Suprapubic skin (tissue), 4 donors: ENCODE results near the gene MTAP. TPM values are rescaled to one million over a fixed set of nuclear protein-coding genes. Genes with fewer than 3 reads are reported as not detected.

ENCODE experiments used
- DNase-seq, 2 donors: peaks; one replicate each; pipeline ENCODE4 v3.0.0-alpha.2; 2019; ENCODE audit warnings: low spot score in 2 of 2
- H3K27ac ChIP-seq: fragments of 200-600 bp; sonication (generic); one replicate; pipeline ENCODE4 v1.5.1; 2019
- H3K27me3 ChIP-seq: fragments of 200-600 bp; sonication (generic); one replicate; pipeline ENCODE4 v1.5.1; 2019
- H3K36me3 ChIP-seq: fragments of 200-600 bp; sonication (generic); one replicate; pipeline ENCODE4 v1.5.1; 2019
- H3K4me1 ChIP-seq: fragments of 200-600 bp; sonication (generic); one replicate; pipeline ENCODE4 v1.5.1; 2019
- H3K4me3 ChIP-seq: fragments of 200-600 bp; sonication (generic); one replicate; pipeline ENCODE4 v1.5.1; 2019; ENCODE audit warnings: mild to moderate bottlenecking
- H3K9me3 ChIP-seq: fragments of 200-600 bp; sonication (generic); one replicate; pipeline ENCODE4 v1.5.1; 2019
- EP300 ChIP-seq: sonication (generic); formaldehyde crosslinking; IDR thresholded peaks from one replicate; pipeline ENCODE4 v1.6.1; 2017; ENCODE audit warnings: antibody characterized with exemption
- POLR2A ChIP-seq, 2 donors: fragments of 450-650 bp; IDR thresholded peaks; one replicate each; pipeline ENCODE4 v1.6.1; 2017; ENCODE audit warnings: antibody characterized with exemption in 2 of 2, mild to moderate bottlenecking in 2 of 2, moderate library complexity in 2 of 2
- POLR2AphosphoS5 ChIP-seq, 3 donors: sonication (generic); formaldehyde crosslinking; IDR thresholded peaks; one replicate each; pipeline ENCODE4 v1.6.1; 2017; ENCODE audit warnings: antibody characterized with exemption in 3 of 3
- WGBS: methylation state at CpG from one replicate; pipeline ENCODE4 v1.1.5; 2018; 5-methylcytosine and 5-hydroxymethylcytosine counted together
- total RNA-seq, 4 donors: library from RNA; depleted of rRNA; stranded (reverse); fragments of >200 nt; gene quantifications; one replicate each; pipeline ENCODE4 v1.1.0, GENCODE V29; 2016
- TF ChIP-seq, protein P1 (sequence below), 2 donors: fragments of 200-600 bp in 1 of 2; fragments of 450-650 bp in 1 of 2; sonication (generic) in 1 of 2; IDR thresholded peaks; one replicate each; pipeline ENCODE4 v1.5.1; 2016 to 2019; ENCODE audit warnings: antibody characterized with exemption in 2 of 2, mild to moderate bottlenecking in 1 of 2, moderate library complexity in 1 of 2

Gene MTAP
- total RNA-seq, 4 donors from 2014 or later = 15.2 to 24.9 (median 22.1) TPM

DNA sequence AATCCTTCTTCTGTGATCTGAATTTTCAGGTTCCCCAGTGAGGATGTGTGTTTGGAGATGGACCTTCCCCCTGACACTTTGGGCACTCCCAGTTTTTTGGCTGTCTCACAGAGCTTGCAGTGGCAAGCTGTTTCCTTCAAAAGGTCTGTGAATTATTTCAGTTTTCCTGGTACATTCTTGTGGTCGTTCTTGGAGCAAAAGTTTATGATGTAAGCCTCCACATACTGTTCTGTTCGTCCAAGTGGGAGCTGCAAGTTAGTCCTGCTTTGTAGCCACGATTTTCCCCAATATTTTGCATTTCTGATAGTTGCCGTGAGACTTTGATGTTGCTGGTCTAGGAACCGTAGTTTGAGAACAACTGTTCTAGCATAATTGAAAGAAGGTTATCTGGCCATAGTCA, 88.3 kb downstream of the MTAP start:
- Histone ChIP-seq H3K36me3 (peaks cover 15% of the 10 kb centered on the region), H3K27me3 (no peaks in the 10 kb centered on the region), H3K4me3 (no peak overlapping the region), H3K9me3 (peaks cover 19% of the 10 kb centered on the region), H3K4me1 (no peaks in the 10 kb centered on the region), H3K27ac (no peak overlapping the region)
- WGBS = 97% methylated on average over 5 of the region's 5 CpGs
- no peak for DNase-seq
- no peak for TF ChIP-seq POLR2A (IDR thresholded peaks at IDR 0.05)

DNA sequence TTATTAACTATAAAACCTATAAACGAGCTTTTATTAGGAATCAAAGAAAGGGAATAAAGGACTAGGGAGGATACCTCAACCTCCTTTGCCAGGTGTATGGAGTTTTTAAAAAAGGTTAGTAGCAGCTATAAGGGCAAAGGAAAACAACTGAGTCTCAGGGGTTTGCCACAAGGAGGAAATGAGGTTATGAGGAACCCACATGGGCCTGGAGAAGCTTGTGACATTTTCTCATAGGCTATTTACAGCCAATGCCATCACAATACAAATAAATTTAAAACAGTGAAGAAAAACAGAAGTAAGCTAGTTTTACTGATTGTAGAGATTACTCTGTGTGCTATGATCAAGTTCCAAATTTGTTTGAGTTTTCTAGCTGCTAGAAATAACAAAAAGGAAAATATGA, 99.1 kb downstream of the MTAP start:
- peaks cover 48% of the 10 kb centered on the region for H3K9me3 ChIP-seq
- 85% methylated on average over 1 of the region's 1 CpG for WGBS
- no peak for DNase-seq
- H3K4me1 ChIP-seq = no peaks in the 10 kb centered on the region
- H3K4me3 ChIP-seq = no peak overlapping the region
- no peak for TF ChIP-seq EP300
- TF ChIP-seq POLR2A (IDR thresholded peaks at IDR 0.05) = no peak
- TF ChIP-seq, protein P1, sequence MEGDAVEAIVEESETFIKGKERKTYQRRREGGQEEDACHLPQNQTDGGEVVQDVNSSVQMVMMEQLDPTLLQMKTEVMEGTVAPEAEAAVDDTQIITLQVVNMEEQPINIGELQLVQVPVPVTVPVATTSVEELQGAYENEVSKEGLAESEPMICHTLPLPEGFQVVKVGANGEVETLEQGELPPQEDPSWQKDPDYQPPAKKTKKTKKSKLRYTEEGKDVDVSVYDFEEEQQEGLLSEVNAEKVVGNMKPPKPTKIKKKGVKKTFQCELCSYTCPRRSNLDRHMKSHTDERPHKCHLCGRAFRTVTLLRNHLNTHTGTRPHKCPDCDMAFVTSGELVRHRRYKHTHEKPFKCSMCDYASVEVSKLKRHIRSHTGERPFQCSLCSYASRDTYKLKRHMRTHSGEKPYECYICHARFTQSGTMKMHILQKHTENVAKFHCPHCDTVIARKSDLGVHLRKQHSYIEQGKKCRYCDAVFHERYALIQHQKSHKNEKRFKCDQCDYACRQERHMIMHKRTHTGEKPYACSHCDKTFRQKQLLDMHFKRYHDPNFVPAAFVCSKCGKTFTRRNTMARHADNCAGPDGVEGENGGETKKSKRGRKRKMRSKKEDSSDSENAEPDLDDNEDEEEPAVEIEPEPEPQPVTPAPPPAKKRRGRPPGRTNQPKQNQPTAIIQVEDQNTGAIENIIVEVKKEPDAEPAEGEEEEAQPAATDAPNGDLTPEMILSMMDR (IDR thresholded peaks at IDR 0.05) = no peak
- TF ChIP-seq POLR2AphosphoS5 (IDR thresholded peaks at IDR 0.05) = no peak
- H3K36me3 ChIP-seq = no peaks in the 10 kb centered on the region
- H3K27ac ChIP-seq = no peak overlapping the region
- no peaks in the 10 kb centered on the region for H3K27me3 ChIP-seq

DNA sequence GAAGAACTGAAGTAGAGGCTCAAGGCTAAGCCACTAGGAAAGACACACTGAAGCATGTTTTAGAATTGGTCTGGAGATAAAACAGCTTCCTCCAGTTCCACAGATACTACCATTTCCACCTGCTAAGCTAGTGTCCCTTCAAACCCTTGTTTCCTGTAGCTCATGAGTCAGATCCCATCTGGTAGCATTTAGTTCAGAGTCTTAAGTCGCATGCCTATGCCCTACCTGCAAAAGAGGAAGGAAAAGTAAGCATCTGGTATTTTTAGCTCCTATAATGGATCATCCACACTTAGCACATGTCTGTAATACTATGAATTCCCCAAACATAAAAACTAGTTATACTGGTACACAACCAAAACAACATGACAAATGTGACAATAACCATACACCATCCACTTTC, 99.7 kb downstream of the MTAP start:
- no peak overlapping the region for H3K27ac ChIP-seq
- 75% methylated on average over 1 of the region's 1 CpG for WGBS
- peaks cover 48% of the 10 kb centered on the region for H3K9me3 ChIP-seq
- no peak for DNase-seq
- H3K27me3 ChIP-seq = no peaks in the 10 kb centered on the region
- H3K4me1 ChIP-seq = no peaks in the 10 kb centered on the region
- TF ChIP-seq POLR2A (IDR thresholded peaks at IDR 0.05) (no peak), EP300 (no peak), POLR2AphosphoS5 (IDR thresholded peaks at IDR 0.05) (no peak)
- H3K4me3 ChIP-seq = no peak overlapping the region
- H3K36me3 ChIP-seq = no peaks in the 10 kb centered on the region

DNA sequence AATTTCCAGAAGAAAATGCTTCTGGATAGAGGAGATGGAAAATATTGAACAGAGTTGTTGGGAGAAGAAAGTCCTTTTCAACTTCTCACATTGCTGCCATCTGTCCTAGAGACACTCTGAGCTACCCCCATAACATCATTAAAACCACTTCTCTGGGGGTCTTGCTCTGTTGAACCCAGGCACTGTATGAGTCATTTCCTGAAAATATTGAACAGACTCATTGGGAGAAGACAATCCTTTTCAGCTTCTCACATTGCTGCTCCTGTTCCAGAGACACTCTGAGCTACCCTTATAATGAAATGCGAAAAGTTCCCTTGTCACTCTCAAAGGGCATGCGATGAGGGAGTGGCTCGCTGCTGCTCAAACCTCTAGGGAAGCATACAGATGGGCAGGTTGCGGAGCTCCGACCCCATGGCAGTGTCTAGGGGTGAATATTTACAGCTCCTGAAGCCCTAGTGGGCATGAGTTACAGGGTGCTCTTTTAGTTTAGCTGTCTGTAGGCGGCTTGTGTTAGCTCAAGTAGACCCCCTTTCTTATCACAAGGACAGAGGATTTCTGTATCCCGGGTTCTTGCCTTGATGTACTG, 101.0 kb downstream of the MTAP start:
- 89% methylated on average over 6 of the region's 7 CpGs for WGBS
- Histone ChIP-seq H3K4me1 (no peaks in the 10 kb centered on the region), H3K27ac (no peak overlapping the region), H3K9me3 (peaks cover 44% of the 10 kb centered on the region), H3K4me3 (no peak overlapping the region), H3K36me3 (no peaks in the 10 kb centered on the region), H3K27me3 (no peaks in the 10 kb centered on the region)
- DNase-seq = no peak
- TF ChIP-seq POLR2AphosphoS5 (IDR thresholded peaks at IDR 0.05) (no peak), POLR2A (IDR thresholded peaks at IDR 0.05) (no peak), EP300 (no peak)
- TF ChIP-seq, protein P1 (IDR thresholded peaks at IDR 0.05) = no peak

DNA sequence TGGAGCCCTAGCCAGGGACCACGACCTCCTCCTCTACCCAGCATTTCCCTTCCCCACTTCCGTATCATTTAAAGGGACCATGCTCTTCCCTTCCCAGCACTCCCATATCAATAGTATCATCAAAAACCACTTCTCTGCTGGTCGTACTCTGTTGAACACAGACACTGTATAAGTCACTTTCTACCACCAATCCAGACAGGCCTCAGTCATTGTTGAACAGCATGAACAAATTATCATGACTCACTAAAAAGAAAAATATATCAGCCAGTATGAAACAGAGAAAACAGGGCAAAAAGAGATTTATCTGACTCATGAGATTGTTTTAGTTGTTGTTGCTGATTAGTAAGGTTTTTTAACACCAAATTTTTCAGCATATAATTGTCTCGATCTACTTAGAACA, 101.9 kb downstream of the MTAP start:
- 89% methylated on average over 4 of the region's 4 CpGs for WGBS
- Histone ChIP-seq H3K4me1 (no peaks in the 10 kb centered on the region), H3K27ac (no peak overlapping the region), H3K9me3 (peaks cover 45% of the 10 kb centered on the region), H3K36me3 (no peaks in the 10 kb centered on the region), H3K27me3 (no peaks in the 10 kb centered on the region), H3K4me3 (no peak overlapping the region)
- no peak for DNase-seq
- TF ChIP-seq POLR2A (IDR thresholded peaks at IDR 0.05) = no peak
- no peak for TF ChIP-seq POLR2AphosphoS5 (IDR thresholded peaks at IDR 0.05)
- TF ChIP-seq, protein P1 (IDR thresholded peaks at IDR 0.05) = no peak
- TF ChIP-seq EP300 = no peak

DNA sequence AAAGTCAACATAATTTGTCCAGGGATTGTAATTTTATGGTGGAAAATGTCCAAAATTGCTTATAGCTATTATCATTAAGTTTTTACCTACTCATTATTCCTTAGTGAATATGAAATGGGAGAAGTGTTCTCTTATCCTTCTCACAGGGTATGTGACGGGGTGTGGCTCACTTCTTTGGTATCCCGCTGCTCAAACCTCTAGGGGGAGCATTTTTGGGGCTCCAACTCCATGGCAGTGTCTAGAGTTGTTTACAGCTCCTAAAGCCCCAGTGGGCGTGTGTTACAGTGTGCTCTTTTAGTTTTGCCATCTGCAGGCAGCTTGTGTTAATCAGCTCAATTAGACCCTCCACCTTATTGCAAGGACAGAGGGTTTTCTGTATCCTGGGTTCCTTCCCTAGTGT, 102.3 kb downstream of the MTAP start:
- H3K36me3 ChIP-seq = no peaks in the 10 kb centered on the region
- H3K9me3 ChIP-seq = peaks cover 40% of the 10 kb centered on the region
- H3K4me1 ChIP-seq = no peaks in the 10 kb centered on the region
- DNase-seq = no peak
- TF ChIP-seq POLR2AphosphoS5 (IDR thresholded peaks at IDR 0.05) = no peak
- TF ChIP-seq, protein P1 (IDR thresholded peaks at IDR 0.05) = no peak
- TF ChIP-seq EP300 = no peak
- no peak for TF ChIP-seq POLR2A (IDR thresholded peaks at IDR 0.05)
- H3K27me3 ChIP-seq = no peaks in the 10 kb centered on the region
- WGBS = 79% methylated on average over 3 of the region's 3 CpGs
- H3K27ac ChIP-seq = no peak overlapping the region
- H3K4me3 ChIP-seq = no peak overlapping the region
